Breast epithelium (tissue), 3 donors: Measurements from ENCODE around the gene RNF2.

Experiments used
- POLR2AphosphoS5 ChIP-seq, 3 donors: sonication (generic); formaldehyde crosslinking; IDR thresholded peaks; one replicate each; pipeline ENCODE4 v1.6.1; 2017; ENCODE audit warnings: antibody characterized with exemption in 3 of 3
- TF ChIP-seq, protein P1 (sequence below), 3 donors: fragments of 450-650 bp; IDR thresholded peaks; one replicate each; pipeline ENCODE4 v1.5.1; 2016 to 2017; ENCODE audit warnings: antibody characterized with exemption in 3 of 3, mild to moderate bottlenecking in 3 of 3, moderate library complexity in 3 of 3

DNA sequence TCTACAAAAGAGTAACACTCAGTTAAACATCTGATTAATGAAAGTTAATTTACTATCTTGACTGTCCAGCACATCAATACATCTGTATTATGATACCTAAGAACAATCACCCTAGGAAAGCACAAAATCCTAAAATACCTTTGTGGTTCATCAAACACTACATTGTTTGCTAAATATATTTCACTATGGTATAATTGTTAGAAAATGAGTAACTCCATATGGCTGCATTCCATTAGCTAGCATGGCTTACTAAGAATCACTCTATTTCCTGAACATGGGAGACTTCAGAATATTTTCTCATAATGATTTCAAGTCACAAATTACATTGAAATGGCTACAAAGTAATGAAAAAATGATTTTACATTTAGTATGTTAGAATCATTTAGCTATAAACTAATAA is 98.9 kb downstream of the RNF2 start:
- no peak for TF ChIP-seq POLR2AphosphoS5 (IDR thresholded peaks at IDR 0.05)
- TF ChIP-seq, protein P1, sequence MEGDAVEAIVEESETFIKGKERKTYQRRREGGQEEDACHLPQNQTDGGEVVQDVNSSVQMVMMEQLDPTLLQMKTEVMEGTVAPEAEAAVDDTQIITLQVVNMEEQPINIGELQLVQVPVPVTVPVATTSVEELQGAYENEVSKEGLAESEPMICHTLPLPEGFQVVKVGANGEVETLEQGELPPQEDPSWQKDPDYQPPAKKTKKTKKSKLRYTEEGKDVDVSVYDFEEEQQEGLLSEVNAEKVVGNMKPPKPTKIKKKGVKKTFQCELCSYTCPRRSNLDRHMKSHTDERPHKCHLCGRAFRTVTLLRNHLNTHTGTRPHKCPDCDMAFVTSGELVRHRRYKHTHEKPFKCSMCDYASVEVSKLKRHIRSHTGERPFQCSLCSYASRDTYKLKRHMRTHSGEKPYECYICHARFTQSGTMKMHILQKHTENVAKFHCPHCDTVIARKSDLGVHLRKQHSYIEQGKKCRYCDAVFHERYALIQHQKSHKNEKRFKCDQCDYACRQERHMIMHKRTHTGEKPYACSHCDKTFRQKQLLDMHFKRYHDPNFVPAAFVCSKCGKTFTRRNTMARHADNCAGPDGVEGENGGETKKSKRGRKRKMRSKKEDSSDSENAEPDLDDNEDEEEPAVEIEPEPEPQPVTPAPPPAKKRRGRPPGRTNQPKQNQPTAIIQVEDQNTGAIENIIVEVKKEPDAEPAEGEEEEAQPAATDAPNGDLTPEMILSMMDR (IDR thresholded peaks at IDR 0.05): no peak
